H9 (cell line): ENCODE data around the gene RUNX1. TPM values are rescaled to one million over a fixed set of nuclear protein-coding genes. Genes with fewer than 3 reads are reported as not detected.

ENCODE experiments used
- DNase-seq: peaks from one replicate; pipeline ENCODE4 v3.0.0-alpha.2; 2017
- H2AFZ ChIP-seq: one replicate; pipeline ENCODE4 v1.6.1; 2013; ENCODE audit warnings: mild to moderate bottlenecking, low read length, control low read depth, moderate library complexity
- H2AK5ac ChIP-seq: 2 replicates; pipeline ENCODE4 v1.6.1; 2013; ENCODE audit warnings: low read length, control low read depth, mixed read lengths; ENCODE audit not compliant: insufficient read length
- H2BK120ac ChIP-seq: one replicate; pipeline ENCODE4 v1.6.1; 2013; ENCODE audit warnings: low read depth, mild to moderate bottlenecking, low read length, control low read depth, inconsistent platforms; ENCODE audit not compliant: poor library complexity, severe bottlenecking
- H2BK12ac ChIP-seq: 2 replicates; pipeline ENCODE4 v1.6.1; 2013; ENCODE audit warnings: low read length, control low read depth, mixed read lengths, low read depth; ENCODE audit not compliant: insufficient read length
- H2BK15ac ChIP-seq: 2 replicates; pipeline ENCODE4 v1.6.1; 2013; ENCODE audit warnings: low read depth, low read length, control low read depth
- H2BK20ac ChIP-seq: one replicate; pipeline ENCODE4 v1.6.1; 2013; ENCODE audit warnings: low read depth, mild to moderate bottlenecking, low read length, control low read depth, inconsistent platforms; ENCODE audit not compliant: poor library complexity, severe bottlenecking
- H2BK5ac ChIP-seq: 2 replicates; pipeline ENCODE4 v1.6.1; 2013; ENCODE audit warnings: low read length, control low read depth, mixed read lengths; ENCODE audit not compliant: insufficient read length
- H3K14ac ChIP-seq: 2 replicates; pipeline ENCODE4 v1.6.1; 2013; ENCODE audit warnings: low read length, control low read depth; ENCODE audit not compliant: insufficient read depth
- H3K18ac ChIP-seq: 2 replicates; pipeline ENCODE4 v1.6.1; 2013; ENCODE audit warnings: low read depth, mild to moderate bottlenecking, mixed read lengths, low read length, control low read depth; ENCODE audit not compliant: insufficient read length
- H3K23ac ChIP-seq: 2 replicates; pipeline ENCODE4 v1.6.1; 2013; ENCODE audit warnings: low read length, control low read depth, mixed read lengths, low read depth; ENCODE audit not compliant: insufficient read length
- H3K23me2 ChIP-seq: 2 replicates; pipeline ENCODE4 v1.6.1; 2013; ENCODE audit warnings: low read depth, mild to moderate bottlenecking, mixed read lengths, low read length, control low read depth; ENCODE audit not compliant: insufficient read length, poor library complexity, severe bottlenecking
- H3K27ac ChIP-seq: 2 replicates; pipeline ENCODE4 v1.5.1; 2013; ENCODE audit warnings: low read length, control low read depth, mixed read lengths, low read depth; ENCODE audit not compliant: insufficient read length
- H3K27me3 ChIP-seq: 2 replicates; pipeline ENCODE4 v1.6.1; 2013; ENCODE audit warnings: low read length, control low read depth, inconsistent platforms; ENCODE audit not compliant: insufficient read depth
- H3K4ac ChIP-seq: 2 replicates; pipeline ENCODE4 v1.6.1; 2013; ENCODE audit warnings: low read depth, mild to moderate bottlenecking, control low read depth, inconsistent platforms, low read length, moderate library complexity
- H3K4me1 ChIP-seq: 2 replicates; pipeline ENCODE4 v1.6.1; 2013; ENCODE audit warnings: low read length, control low read depth, inconsistent platforms; ENCODE audit not compliant: insufficient read depth
- H3K4me2 ChIP-seq: 2 replicates; pipeline ENCODE4 v1.6.1; 2013; ENCODE audit warnings: low read length, control low read depth, mixed read lengths; ENCODE audit not compliant: insufficient read length, insufficient read depth
- H3K56ac ChIP-seq: 2 replicates; pipeline ENCODE4 v1.6.1; 2013; ENCODE audit warnings: low read depth, mild to moderate bottlenecking, mixed read lengths, low read length, control low read depth; ENCODE audit not compliant: insufficient read length
- H3K79me1 ChIP-seq: 2 replicates; pipeline ENCODE4 v1.6.1; 2013; ENCODE audit warnings: low read depth, mild to moderate bottlenecking, moderate library complexity, low read length, control low read depth, inconsistent platforms; ENCODE audit not compliant: insufficient read depth, poor library complexity, severe bottlenecking
- H3K79me2 ChIP-seq: 2 replicates; pipeline ENCODE4 v1.6.1; 2013; ENCODE audit warnings: low read length, control low read depth, inconsistent platforms; ENCODE audit not compliant: insufficient read depth
- H3K9ac ChIP-seq: 2 replicates; pipeline ENCODE4 v1.6.1; 2013; ENCODE audit warnings: low read length, control low read depth, mixed read lengths; ENCODE audit not compliant: insufficient read length; ENCODE audit errors: extremely low read depth
- H3K9me3 ChIP-seq: one replicate; pipeline ENCODE4 v1.6.1; 2013; ENCODE audit warnings: low read depth, low read length, inconsistent platforms; ENCODE audit not compliant: control insufficient read depth
- H3T11ph ChIP-seq: one replicate; pipeline ENCODE4 v1.6.1; 2013; ENCODE audit warnings: mild to moderate bottlenecking, low read length, control low read depth, inconsistent platforms
- H4K20me1 ChIP-seq: one replicate; pipeline ENCODE4 v1.6.1; 2013; ENCODE audit not compliant: control insufficient read depth, insufficient read length, insufficient read depth
- H4K5ac ChIP-seq: 2 replicates; pipeline ENCODE4 v1.6.1; 2013; ENCODE audit warnings: low read depth, mild to moderate bottlenecking, mixed read lengths, low read length, control low read depth; ENCODE audit not compliant: insufficient read length
- H4K8ac ChIP-seq: replicated peaks from 2 replicates; pipeline ENCODE4 v1.6.1; 2013; ENCODE audit warnings: low read length, control low read depth, mixed read lengths, low read depth; ENCODE audit not compliant: insufficient read length
- H4K91ac ChIP-seq: 2 replicates; pipeline ENCODE4 v1.6.1; 2013; ENCODE audit warnings: low read depth, mild to moderate bottlenecking, moderate library complexity, mixed read lengths, low read length, control low read depth; ENCODE audit not compliant: insufficient read length
- H3K27ac Mint-ChIP-seq, 3 experiments: 2 replicates in 2 of 3; 3 replicates in 1 of 3; pipeline ENCODE4 v1.8.0; 2020 to 2021; ENCODE audit warnings: mixed read lengths in 3 of 3, mild to moderate bottlenecking in 1 of 3, moderate library complexity in 1 of 3
- H3K27me3 Mint-ChIP-seq: 2 replicates; pipeline ENCODE4 v1.8.0; 2021; ENCODE audit warnings: low read depth, mild to moderate bottlenecking, moderate library complexity, mixed read lengths
- H3K36me3 Mint-ChIP-seq, 3 experiments: 2 replicates in 2 of 3; 3 replicates in 1 of 3; pipeline ENCODE4 v1.8.0; 2020 to 2021; ENCODE audit warnings: low read depth in 3 of 3, mixed read lengths in 3 of 3; ENCODE audit not compliant: insufficient read depth in 1 of 3
- H3K4me1 Mint-ChIP-seq, 2 experiments: 2 replicates each; pipeline ENCODE4 v1.8.0; 2020; ENCODE audit warnings: mixed read lengths in 2 of 2
- H3K4me3 Mint-ChIP-seq, 2 experiments: 2 replicates in 1 of 2; 3 replicates in 1 of 2; pipeline ENCODE4 v1.8.0; 2020 to 2021; ENCODE audit warnings: mild to moderate bottlenecking in 2 of 2, mixed read lengths in 2 of 2, moderate library complexity in 1 of 2
- H3K9me3 Mint-ChIP-seq, 2 experiments: 2 replicates in 1 of 2; 3 replicates in 1 of 2; pipeline ENCODE4 v1.8.0; 2020; ENCODE audit warnings: mild to moderate bottlenecking in 2 of 2, mixed read lengths in 2 of 2, moderate library complexity in 1 of 2
- whole genome bisulfite sequencing: extraction: QIAGEN DNeasy Blood & Tissue Kit; methylation state at CpG from one replicate; pipeline ENCODE4 v1.1.7; 2013; ENCODE audit warnings: missing lambda C conversion rate, low lambda C conversion rate, mixed read lengths; ENCODE audit not compliant: insufficient read length; ENCODE audit errors: extremely low coverage; 5-methylcytosine and 5-hydroxymethylcytosine counted together
- total RNA-seq: library from RNA; stranded (reverse); gene quantifications from 2 replicates; pipeline ENCODE4 v1.2.1, GENCODE V29; 2021
- TF ChIP-seq, protein P1 (sequence below): fragments of 200-600 bp; sonication (generic); conservative IDR thresholded peaks from 3 replicates; pipeline ENCODE4 v1.8.0; 2021; ENCODE audit warnings: antibody characterized with exemption, mild to moderate bottlenecking

Gene RUNX1
- total RNA-seq, 1 experiment from 2014 or later = 0.72 TPM

GRCh38 chr21:34762786-34763185, 286.3 kb downstream of the RUNX1 start:
- H3K23me2 ChIP-seq = no peaks in the 10 kb centered on the region
- H3K9me3 Mint-ChIP-seq = peaks cover 0 to 5% of the 10 kb centered on the region in 2 experiments; a peak in 4 of 5 replicates
- no peaks in the 10 kb centered on the region; a peak in 1 of 7 replicates for H3K36me3 Mint-ChIP-seq
- H3K4me3 Mint-ChIP-seq = no peak overlapping the region
- H2AFZ ChIP-seq = no peak overlapping the region
- H2BK12ac ChIP-seq = no peak overlapping the region
- no peak overlapping the region for H3K56ac ChIP-seq
- no peaks in the 10 kb centered on the region; the same call in 1 of the 2 replicates for H3K27me3 Mint-ChIP-seq
- no peak overlapping the region for H3K18ac ChIP-seq
- no peak for DNase-seq
- no peaks in the 10 kb centered on the region for H3K4me1 Mint-ChIP-seq
- no peak overlapping the region for H2BK5ac ChIP-seq
- H3K14ac ChIP-seq = no peak overlapping the region
- no peak overlapping the region for H2BK15ac ChIP-seq
- no peak overlapping the region for H3K4ac ChIP-seq
- no peaks in the 10 kb centered on the region for H4K20me1 ChIP-seq
- no peaks in the 10 kb centered on the region for H3K79me1 ChIP-seq
- H3K23ac ChIP-seq = no peak overlapping the region
- no peak overlapping the region for H4K5ac ChIP-seq
- H4K8ac ChIP-seq = no peak overlapping the region
- no peak overlapping the region for H4K91ac ChIP-seq
- H3K4me1 ChIP-seq = no peaks in the 10 kb centered on the region
- no peak overlapping the region for H2AK5ac ChIP-seq
- no peak overlapping the region for H3K27ac Mint-ChIP-seq
- WGBS = no CpG with 5 or more reads among the region's 1 CpG
- no peak overlapping the region for H3K4me2 ChIP-seq
- no peak overlapping the region for H2BK20ac ChIP-seq
- H3K27me3 ChIP-seq = no peaks in the 10 kb centered on the region; the same call in 1 of the 2 replicates
- TF ChIP-seq, protein P1, sequence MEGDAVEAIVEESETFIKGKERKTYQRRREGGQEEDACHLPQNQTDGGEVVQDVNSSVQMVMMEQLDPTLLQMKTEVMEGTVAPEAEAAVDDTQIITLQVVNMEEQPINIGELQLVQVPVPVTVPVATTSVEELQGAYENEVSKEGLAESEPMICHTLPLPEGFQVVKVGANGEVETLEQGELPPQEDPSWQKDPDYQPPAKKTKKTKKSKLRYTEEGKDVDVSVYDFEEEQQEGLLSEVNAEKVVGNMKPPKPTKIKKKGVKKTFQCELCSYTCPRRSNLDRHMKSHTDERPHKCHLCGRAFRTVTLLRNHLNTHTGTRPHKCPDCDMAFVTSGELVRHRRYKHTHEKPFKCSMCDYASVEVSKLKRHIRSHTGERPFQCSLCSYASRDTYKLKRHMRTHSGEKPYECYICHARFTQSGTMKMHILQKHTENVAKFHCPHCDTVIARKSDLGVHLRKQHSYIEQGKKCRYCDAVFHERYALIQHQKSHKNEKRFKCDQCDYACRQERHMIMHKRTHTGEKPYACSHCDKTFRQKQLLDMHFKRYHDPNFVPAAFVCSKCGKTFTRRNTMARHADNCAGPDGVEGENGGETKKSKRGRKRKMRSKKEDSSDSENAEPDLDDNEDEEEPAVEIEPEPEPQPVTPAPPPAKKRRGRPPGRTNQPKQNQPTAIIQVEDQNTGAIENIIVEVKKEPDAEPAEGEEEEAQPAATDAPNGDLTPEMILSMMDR = peak; percentile 19; the same call in 2 of the 3 replicates
- no peaks in the 10 kb centered on the region for H3K9me3 ChIP-seq
- H3T11ph ChIP-seq = no peak overlapping the region
- no peaks in the 10 kb centered on the region for H3K79me2 ChIP-seq
- no peak overlapping the region for H2BK120ac ChIP-seq
- no peak overlapping the region for H3K27ac ChIP-seq
- H3K9ac ChIP-seq = no peak overlapping the region
